ENCODE data around the gene KRTAP12-2.

The KRTAP12-2 gene

DNA sequence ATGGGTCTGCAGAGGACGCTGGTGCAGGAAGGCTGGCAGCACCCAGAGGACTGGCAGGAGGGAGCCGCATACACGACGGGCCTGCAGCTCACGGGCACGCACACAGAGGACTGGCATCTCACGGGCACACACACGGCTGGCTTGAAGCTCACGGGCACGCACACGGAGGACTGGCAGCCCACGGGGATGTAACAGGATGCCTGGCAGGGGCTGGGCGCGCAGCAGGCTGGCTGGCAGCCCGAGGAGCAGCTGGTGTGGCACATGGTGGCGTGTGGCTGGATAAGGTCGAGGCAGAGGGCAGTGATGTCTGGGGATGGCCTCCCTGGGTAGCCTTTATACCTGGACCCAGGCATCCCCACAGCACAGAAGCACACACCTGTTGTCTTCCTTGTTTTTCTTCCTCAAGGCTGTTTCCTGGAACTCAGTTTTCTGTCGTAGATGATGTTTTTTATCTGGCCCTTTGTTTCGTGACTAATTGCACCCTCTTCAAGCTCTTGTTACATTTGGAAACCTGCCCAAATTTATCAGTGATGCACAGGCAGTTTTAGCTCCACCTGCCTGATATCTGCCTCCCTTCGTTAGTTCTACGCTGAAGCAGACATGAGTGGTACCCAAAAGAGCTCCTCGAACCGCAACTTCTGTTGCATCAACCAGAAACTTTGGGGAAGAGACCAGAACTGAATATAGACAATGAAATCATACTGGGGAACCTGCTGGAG is 15.3 kb upstream of the KRTAP12-2 start, which contains the start of gene KRTAP12-1:
KRTAP12-1 (minus strand) TSS at position 303 of the 719 bp plus-strand sequence; CDS start at position 263, 40 bp downstream.
- in situ Hi-C loops (cut with HindIII; ENCODE audit: low pct_ligation_motif_present, low sequenced_read_pairs): no loop called here
- no peak within 1 kb of the TSS for H3K27ac ChIP-seq
- TF ChIP-seq, protein P1, sequence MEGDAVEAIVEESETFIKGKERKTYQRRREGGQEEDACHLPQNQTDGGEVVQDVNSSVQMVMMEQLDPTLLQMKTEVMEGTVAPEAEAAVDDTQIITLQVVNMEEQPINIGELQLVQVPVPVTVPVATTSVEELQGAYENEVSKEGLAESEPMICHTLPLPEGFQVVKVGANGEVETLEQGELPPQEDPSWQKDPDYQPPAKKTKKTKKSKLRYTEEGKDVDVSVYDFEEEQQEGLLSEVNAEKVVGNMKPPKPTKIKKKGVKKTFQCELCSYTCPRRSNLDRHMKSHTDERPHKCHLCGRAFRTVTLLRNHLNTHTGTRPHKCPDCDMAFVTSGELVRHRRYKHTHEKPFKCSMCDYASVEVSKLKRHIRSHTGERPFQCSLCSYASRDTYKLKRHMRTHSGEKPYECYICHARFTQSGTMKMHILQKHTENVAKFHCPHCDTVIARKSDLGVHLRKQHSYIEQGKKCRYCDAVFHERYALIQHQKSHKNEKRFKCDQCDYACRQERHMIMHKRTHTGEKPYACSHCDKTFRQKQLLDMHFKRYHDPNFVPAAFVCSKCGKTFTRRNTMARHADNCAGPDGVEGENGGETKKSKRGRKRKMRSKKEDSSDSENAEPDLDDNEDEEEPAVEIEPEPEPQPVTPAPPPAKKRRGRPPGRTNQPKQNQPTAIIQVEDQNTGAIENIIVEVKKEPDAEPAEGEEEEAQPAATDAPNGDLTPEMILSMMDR (IDR thresholded peaks at IDR 0.05; ENCODE audit: low read depth, low read length, missing control alignments): no peak
- H3K4me3 ChIP-seq (ENCODE audit: low read depth, low read length): no peak within 1 kb of the TSS
- peaks cover 4% of the 10 kb centered on the region for H3K27me3 ChIP-seq (replicated peaks)
- H3K36me3 ChIP-seq (replicated peaks): no peaks in the 10 kb centered on the region
- no peak for DNase-seq

DNA sequence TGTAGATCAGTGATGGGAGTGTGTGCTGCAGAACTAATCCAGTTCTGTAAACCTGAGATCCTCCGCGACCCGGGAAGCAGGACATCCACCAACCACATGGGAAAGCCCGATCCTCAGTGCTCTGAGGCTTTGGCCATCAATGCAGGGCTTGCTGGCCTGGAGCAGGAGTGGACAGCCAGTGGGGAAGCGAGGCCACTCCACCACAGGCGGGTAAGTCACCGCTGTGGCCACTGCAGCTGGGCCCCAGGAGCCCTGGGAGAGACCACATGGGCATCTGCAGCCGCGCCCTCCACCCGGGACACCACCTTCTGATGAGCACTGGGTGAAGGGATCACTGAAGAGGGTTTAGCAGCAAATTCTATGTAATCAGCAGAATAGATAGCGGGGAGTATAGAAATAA is 14.4 kb upstream of the KRTAP12-2 start:
- in situ Hi-C loops (cut with HindIII; ENCODE audit: low pct_ligation_motif_present, low sequenced_read_pairs): no loop called here
- Histone ChIP-seq H3K4me3 (ENCODE audit: low read depth, low read length) (no peak overlapping the region), H3K27ac (no peak overlapping the region), H3K36me3 (replicated peaks) (no peaks in the 10 kb centered on the region), H3K27me3 (replicated peaks) (no peaks in the 10 kb centered on the region)
- no peak for DNase-seq
- TF ChIP-seq, protein P1 (IDR thresholded peaks at IDR 0.05; ENCODE audit: low read depth, low read length, missing control alignments): no peak

DNA sequence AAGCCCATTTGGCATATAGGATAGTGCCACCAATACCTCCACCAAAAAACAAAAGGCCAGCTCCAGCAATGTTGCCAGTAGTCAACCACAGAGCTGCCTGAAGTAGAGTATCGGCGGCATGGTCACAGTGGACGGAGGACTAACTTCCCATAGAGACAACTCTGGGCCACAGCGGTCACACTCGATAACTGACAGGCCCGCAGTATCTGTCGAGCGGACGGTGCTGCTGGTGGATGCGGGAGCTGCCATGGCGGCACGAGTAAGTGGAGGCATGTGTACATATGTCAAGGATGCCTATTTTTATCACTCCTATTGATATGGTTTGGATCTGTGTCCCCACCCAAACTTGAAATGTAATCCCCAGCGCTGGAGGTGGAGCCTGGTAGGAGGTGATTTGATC is 11.2 kb upstream of the KRTAP12-2 start:
- H3K27ac ChIP-seq: no peak overlapping the region
- TF ChIP-seq, protein P1 (IDR thresholded peaks at IDR 0.05; ENCODE audit: low read depth, low read length, missing control alignments): no peak
- in situ Hi-C loops (cut with HindIII; ENCODE audit: low pct_ligation_motif_present, low sequenced_read_pairs): no loop called here
- H3K36me3 ChIP-seq (replicated peaks): no peaks in the 10 kb centered on the region
- DNase-seq: no peak
- H3K27me3 ChIP-seq (replicated peaks): no peaks in the 10 kb centered on the region
- no peak overlapping the region for H3K4me3 ChIP-seq (ENCODE audit: low read depth, low read length)

DNA sequence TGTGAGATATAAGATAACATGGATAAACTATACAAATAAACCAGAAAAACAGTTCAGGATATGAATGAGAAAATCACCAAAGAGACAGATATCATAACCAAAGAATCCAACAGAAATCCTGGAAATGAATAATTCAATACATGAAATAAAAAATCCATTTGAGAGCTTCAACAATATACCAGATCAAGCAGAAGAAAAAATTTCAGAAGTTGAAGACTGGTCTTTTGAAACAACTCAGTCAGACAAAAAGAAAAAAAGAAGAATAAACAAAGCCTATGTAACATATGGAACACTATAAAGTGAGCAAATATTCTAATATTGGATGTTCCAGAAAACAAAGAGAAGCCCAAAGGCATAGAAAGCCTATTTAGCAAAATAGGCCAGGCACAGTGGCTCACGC is 5.2 kb upstream of the KRTAP12-2 start:
- in situ Hi-C loops (cut with HindIII; ENCODE audit: low pct_ligation_motif_present, low sequenced_read_pairs): no loop called here
- Histone ChIP-seq H3K36me3 (replicated peaks) (no peaks in the 10 kb centered on the region), H3K4me3 (ENCODE audit: low read depth, low read length) (no peak overlapping the region), H3K27me3 (replicated peaks) (no peaks in the 10 kb centered on the region), H3K27ac (no peak overlapping the region)
- DNase-seq: no peak
- TF ChIP-seq, protein P1 (IDR thresholded peaks at IDR 0.05; ENCODE audit: low read depth, low read length, missing control alignments): no peak

DNA sequence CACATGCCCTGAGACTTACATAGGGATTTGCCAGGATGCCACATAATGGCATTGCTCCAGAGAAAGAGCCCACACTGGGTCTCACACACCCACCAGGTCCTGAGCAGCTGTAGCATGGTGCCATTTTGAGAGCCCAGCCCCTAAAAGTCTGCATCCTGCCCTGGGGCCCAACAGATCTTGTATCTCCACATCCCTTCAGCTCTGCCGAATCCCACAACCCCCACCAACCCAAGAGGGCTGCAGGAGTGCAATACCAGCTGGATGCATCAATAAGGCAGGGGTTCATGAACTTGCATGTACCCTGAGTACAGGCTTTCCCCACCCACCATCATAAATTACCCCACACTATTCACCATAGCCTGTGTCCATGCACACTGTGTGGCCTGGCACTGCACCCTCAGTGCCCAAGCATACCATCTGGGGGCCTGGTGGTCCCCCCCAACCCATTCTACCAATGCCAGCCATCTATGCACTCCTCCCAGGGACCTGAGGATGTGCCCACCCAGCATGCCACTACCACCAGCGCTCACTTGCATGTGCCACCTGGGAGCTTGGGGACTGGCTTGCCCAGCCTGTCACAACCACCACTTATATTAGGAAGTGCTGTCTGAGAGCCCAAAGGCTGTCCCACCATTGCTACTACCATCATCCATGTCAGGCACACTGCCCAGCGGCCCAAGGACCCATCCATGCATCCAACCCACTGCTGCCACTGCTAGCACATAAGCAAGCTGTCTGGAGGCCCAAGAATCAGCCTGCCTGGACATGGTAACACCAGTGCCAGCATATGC is 4.1 kb upstream of the KRTAP12-2 start:
- no peak for DNase-seq
- Histone ChIP-seq H3K4me3 (ENCODE audit: low read depth, low read length) (no peak overlapping the region), H3K27me3 (replicated peaks) (no peaks in the 10 kb centered on the region), H3K36me3 (replicated peaks) (no peaks in the 10 kb centered on the region), H3K27ac (no peak overlapping the region)
- in situ Hi-C loops (cut with HindIII; ENCODE audit: low pct_ligation_motif_present, low sequenced_read_pairs): no loop called here
- TF ChIP-seq, protein P1 (IDR thresholded peaks at IDR 0.05; ENCODE audit: low read depth, low read length, missing control alignments): no peak

Data from brain microvascular endothelial cell (primary cell).